B cell (primary cell): Measurements from ENCODE around the gene TMEM120B.

Experiments used
- EZH2 ChIP-seq: IDR thresholded peaks from 2 replicates; pipeline ENCODE4 v1.6.1; 2012; ENCODE audit warnings: borderline replicate concordance, low read depth, mild to moderate bottlenecking, moderate library complexity, low read length; ENCODE audit not compliant: insufficient read depth, poor library complexity, severe bottlenecking
- TF ChIP-seq, protein P1 (sequence below): fragments of 200-600 bp; IDR thresholded peaks from one replicate; pipeline ENCODE4 v1.8.0; 2022; ENCODE audit warnings: antibody characterized with exemption, mild to moderate bottlenecking

DNA sequence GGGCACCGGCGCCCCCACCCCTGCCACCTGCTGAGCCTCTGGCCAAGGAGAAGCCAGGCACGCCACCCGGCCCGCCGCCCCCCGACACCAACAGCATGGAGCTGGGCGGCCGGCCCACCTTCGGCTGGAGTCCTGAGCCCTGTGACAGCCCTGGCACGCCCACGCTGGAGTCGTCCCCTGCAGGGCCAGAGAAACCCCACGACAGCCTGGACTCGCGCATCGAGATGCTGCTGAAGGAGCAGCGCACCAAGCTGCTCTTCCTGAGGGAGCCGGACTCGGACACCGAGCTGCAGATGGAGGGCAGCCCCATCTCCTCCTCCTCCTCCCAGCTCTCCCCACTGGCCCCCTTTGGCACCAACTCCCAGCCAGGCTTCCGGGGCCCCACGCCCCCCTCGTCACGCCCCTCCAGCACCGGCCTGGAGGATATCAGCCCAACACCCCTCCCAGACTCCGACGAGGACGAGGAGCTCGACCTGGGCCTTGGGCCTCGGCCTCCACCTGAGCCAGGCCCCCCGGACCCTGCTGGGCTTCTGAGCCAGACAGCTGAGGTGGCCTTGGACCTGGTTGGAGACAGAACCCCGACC, 97.8 kb downstream of the TMEM120B start:
- TF ChIP-seq, protein P1, sequence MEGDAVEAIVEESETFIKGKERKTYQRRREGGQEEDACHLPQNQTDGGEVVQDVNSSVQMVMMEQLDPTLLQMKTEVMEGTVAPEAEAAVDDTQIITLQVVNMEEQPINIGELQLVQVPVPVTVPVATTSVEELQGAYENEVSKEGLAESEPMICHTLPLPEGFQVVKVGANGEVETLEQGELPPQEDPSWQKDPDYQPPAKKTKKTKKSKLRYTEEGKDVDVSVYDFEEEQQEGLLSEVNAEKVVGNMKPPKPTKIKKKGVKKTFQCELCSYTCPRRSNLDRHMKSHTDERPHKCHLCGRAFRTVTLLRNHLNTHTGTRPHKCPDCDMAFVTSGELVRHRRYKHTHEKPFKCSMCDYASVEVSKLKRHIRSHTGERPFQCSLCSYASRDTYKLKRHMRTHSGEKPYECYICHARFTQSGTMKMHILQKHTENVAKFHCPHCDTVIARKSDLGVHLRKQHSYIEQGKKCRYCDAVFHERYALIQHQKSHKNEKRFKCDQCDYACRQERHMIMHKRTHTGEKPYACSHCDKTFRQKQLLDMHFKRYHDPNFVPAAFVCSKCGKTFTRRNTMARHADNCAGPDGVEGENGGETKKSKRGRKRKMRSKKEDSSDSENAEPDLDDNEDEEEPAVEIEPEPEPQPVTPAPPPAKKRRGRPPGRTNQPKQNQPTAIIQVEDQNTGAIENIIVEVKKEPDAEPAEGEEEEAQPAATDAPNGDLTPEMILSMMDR = no peak
- TF ChIP-seq EZH2 = no peak
